WTC11 (cell line): ENCODE data around the gene OR4D2. TPM values are rescaled to one million over a fixed set of nuclear protein-coding genes. Genes with fewer than 3 reads are reported as not detected.

ENCODE experiments used
- ATAC-seq: fragments of 200-7000 bp; cut with Tn5 transposase; 2 replicates; pipeline ENCODE4 v1.10.0; 2021; ENCODE audit warnings: mild to moderate bottlenecking, moderate library complexity
- CTCF ChIA-PET: fragments of 300-600 bp; sonication (Branson Sonifier 250); formaldehyde crosslinking; loops from one replicate; lab custom pipeline; 2021; ENCODE audit warnings: antibody characterized with exemption; lab: Charles Lee
- POLR2A ChIA-PET: fragments of 350-600 bp; sonication (Branson Sonifier 250); formaldehyde crosslinking; loops from one replicate; lab custom pipeline; 2021; ENCODE audit warnings: antibody characterized with exemption; lab: Charles Lee
- DNase-seq: peaks from one replicate; pipeline ENCODE4 v3.0.0; 2021; ENCODE audit warnings: low spot score
- H3K27ac Mint-ChIP-seq: 2 replicates; pipeline ENCODE4 v1.8.0; 2021; ENCODE audit warnings: mixed read lengths
- H3K27me3 Mint-ChIP-seq: 2 replicates; pipeline ENCODE4 v1.8.0; 2021; ENCODE audit warnings: low read depth, mild to moderate bottlenecking, moderate library complexity, mixed read lengths
- H3K36me3 Mint-ChIP-seq: 2 replicates; pipeline ENCODE4 v1.8.0; 2021; ENCODE audit warnings: mixed read lengths
- H3K4me1 Mint-ChIP-seq: 2 replicates; pipeline ENCODE4 v1.8.0; 2022; ENCODE audit warnings: mixed read lengths
- H3K4me3 Mint-ChIP-seq: 2 replicates; pipeline ENCODE4 v1.8.0; 2021; ENCODE audit warnings: mild to moderate bottlenecking, moderate library complexity, mixed read lengths
- H3K9me3 Mint-ChIP-seq: 2 replicates; pipeline ENCODE4 v1.8.0; 2021; ENCODE audit warnings: mixed read lengths
- ATF3 ChIP-seq: sonication (generic); formaldehyde crosslinking; conservative IDR thresholded peaks from 2 replicates; pipeline ENCODE4 v1.8.1; 2022; ENCODE audit warnings: mild to moderate bottlenecking, missing genetic modification reagents
- E2F5 ChIP-seq: sonication (generic); formaldehyde crosslinking; IDR thresholded peaks from 2 replicates; pipeline ENCODE4 v1.8.1; 2022; ENCODE audit warnings: mild to moderate bottlenecking, moderate library complexity, missing genetic modification reagents
- PRDM15 ChIP-seq: sonication (generic); formaldehyde crosslinking; IDR thresholded peaks from 2 replicates; pipeline ENCODE4 v1.8.0; 2022; ENCODE audit warnings: missing genetic modification reagents
- RELA ChIP-seq: sonication (generic); formaldehyde crosslinking; IDR thresholded peaks from 2 replicates; pipeline ENCODE4 v1.8.1; 2022; ENCODE audit warnings: missing genetic modification reagents, mild to moderate bottlenecking, borderline replicate concordance
- STAT6 ChIP-seq: sonication (generic); formaldehyde crosslinking; conservative IDR thresholded peaks from 2 replicates; pipeline ENCODE4 v1.8.1; 2023; ENCODE audit warnings: mild to moderate bottlenecking, low read depth, missing genetic modification reagents, moderate library complexity
- TEAD1 ChIP-seq: sonication (generic); formaldehyde crosslinking; IDR thresholded peaks from 2 replicates; pipeline ENCODE4 v1.8.0; 2022; ENCODE audit warnings: mild to moderate bottlenecking, missing genetic modification reagents
- TP53 ChIP-seq: sonication (generic); formaldehyde crosslinking; IDR thresholded peaks from 2 replicates; pipeline ENCODE4 v1.8.1; 2023; ENCODE audit warnings: mild to moderate bottlenecking, missing genetic modification reagents
- ZBTB21 ChIP-seq: sonication (generic); formaldehyde crosslinking; IDR thresholded peaks from 2 replicates; pipeline ENCODE4 v1.8.1; 2023; ENCODE audit warnings: mild to moderate bottlenecking, missing genetic modification reagents, borderline replicate concordance
- ZNF512 ChIP-seq: sonication (generic); formaldehyde crosslinking; IDR thresholded peaks from 2 replicates; pipeline ENCODE4 v1.8.1; 2022; ENCODE audit warnings: missing genetic modification reagents, borderline replicate concordance
- total RNA-seq: library from RNA; stranded (reverse); gene quantifications from 3 replicates; pipeline ENCODE4 v1.2.3, GENCODE V29; 2021

OR4D2 gene
- total RNA-seq, 1 experiment from 2014 or later = not detected

- DNase-seq (no peak), ATAC-seq (no peak)
- Mint-ChIP-seq H3K9me3 (no peaks in the 10 kb centered on the region), H3K27me3 (peaks cover 7% of the 10 kb centered on the region), H3K4me1 (no peaks in the 10 kb centered on the region), H3K27ac (no peak overlapping the region), H3K36me3 (no peaks in the 10 kb centered on the region), H3K4me3 (no peak overlapping the region)
- CTCF ChIA-PET = interaction anchor here (0.9 to 2.4 kb wide), 5 partner anchors 12 to 244 kb away, joined by 3 to 6 read pairs (median 3); no protein-coding TSS in a partner anchor
- POLR2A ChIA-PET = interaction anchor here (0.5 kb wide), 1 partner anchor 1151 kb away, joined by 3 read pairs; no protein-coding TSS in a partner anchor
- no peak for TF ChIP-seq ZNF512 (CRISPR knock-in tag)
- no peak for TF ChIP-seq TP53 (CRISPR knock-in tag)
- no peak for TF ChIP-seq TEAD1 (CRISPR knock-in tag)
- TF ChIP-seq RELA = no peak
- no peak for TF ChIP-seq ATF3 (CRISPR knock-in tag)
- no peak for TF ChIP-seq PRDM15 (CRISPR knock-in tag)
Measured at GRCh38 chr17:58202859-58203258, 36.1 kb downstream of the OR4D2 start.

- TF ChIP-seq ZBTB21 = no peak
- TF ChIP-seq E2F5 (CRISPR knock-in tag) = no peak
- ChIA-PET CTCF (no interaction called here), POLR2A (no interaction called here)
- H3K27ac Mint-ChIP-seq = no peak overlapping the region
- H3K36me3 Mint-ChIP-seq = peaks cover 7% of the 10 kb centered on the region
- H3K9me3 Mint-ChIP-seq = no peaks in the 10 kb centered on the region
- ATAC-seq (no peak), DNase-seq (no peak)
- peaks cover 7% of the 10 kb centered on the region; the same call in 1 of the 2 replicates for H3K27me3 Mint-ChIP-seq
- no peak overlapping the region for H3K4me3 Mint-ChIP-seq
- no peaks in the 10 kb centered on the region for H3K4me1 Mint-ChIP-seq
Measured at GRCh38 chr17:58204796-58205195, 38.0 kb downstream of the OR4D2 start.

GRCh38 chr17:58205936-58206335, 39.2 kb downstream of the OR4D2 start:
- no peaks in the 10 kb centered on the region for H3K9me3 Mint-ChIP-seq
- ChIA-PET CTCF (interaction anchor here (0.7 kb wide), 1 partner anchor 44 kb away, joined by 3 read pairs; no protein-coding TSS in a partner anchor), POLR2A (no interaction called here)
- H3K4me1 Mint-ChIP-seq = no peaks in the 10 kb centered on the region
- peaks cover 9% of the 10 kb centered on the region for H3K36me3 Mint-ChIP-seq
- H3K27me3 Mint-ChIP-seq = 0 out of 2 replicates have a peak, but pooled peaks cover under 1% of the 10 kb centered on the region
- H3K4me3 Mint-ChIP-seq = no peak overlapping the region
- no peak for ATAC-seq
- no peak overlapping the region for H3K27ac Mint-ChIP-seq
- no peak for DNase-seq
- TF ChIP-seq STAT6 = no peak
- TF ChIP-seq, all 79 proteins: peak for 0
